GM12891 (cell line): ENCODE measurements around the gene HTT.

Experiments
- PAX5 ChIP-seq: IDR thresholded peaks from 2 replicates; pipeline ENCODE4 v1.6.1; 2011; ENCODE audit warnings: low read length, moderate library complexity, mild to moderate bottlenecking; ENCODE audit not compliant: insufficient read depth, severe bottlenecking
- POLR2A ChIP-seq: IDR thresholded peaks from 2 replicates; pipeline ENCODE4 v1.6.1; 2011; ENCODE audit warnings: low read depth, low read length, control low read depth
- POLR2AphosphoS5 ChIP-seq: IDR thresholded peaks from 2 replicates; pipeline ENCODE4 v1.6.1; 2011; ENCODE audit warnings: low read depth, low read length, control low read depth
- POU2F2 ChIP-seq: IDR thresholded peaks from 2 replicates; pipeline ENCODE4 v1.6.1; 2011; ENCODE audit warnings: low read depth, mild to moderate bottlenecking, control low read depth, low read length, moderate library complexity
- SPI1 ChIP-seq: IDR thresholded peaks from 2 replicates; pipeline ENCODE4 v1.6.1; 2011; ENCODE audit warnings: low read depth, low read length, control low read depth
- TAF1 ChIP-seq: IDR thresholded peaks from 2 replicates; pipeline ENCODE4 v1.6.1; 2011; ENCODE audit warnings: low read depth, low read length, control low read depth

- peak; percentile 22; the same call in 1 of the 2 replicates for TF ChIP-seq POLR2AphosphoS5
- no peak for TF ChIP-seq SPI1
- TF ChIP-seq POLR2A, result peak; percentile 67
- TF ChIP-seq TAF1, result peak; percentile 95
- no peak for TF ChIP-seq PAX5
- TF ChIP-seq POU2F2, result no peak
These were observed at the start of gene HTT, which contains the start of gene HTT-AS for GRCh38 chr4:3074078-3074845.
